PC-9 (cell line): Measurements from ENCODE around the gene KPNA6. TPM values are rescaled to one million over a fixed set of nuclear protein-coding genes. Genes with fewer than 3 reads are reported as not detected.

Source experiments
- BruUV-seq: library from RNA; stranded (reverse); fragments of 400-500 nt; replicated peaks from 2 replicates; lab custom pipeline; 2021; lab: Mats Ljungman, UMichigan
- CTCF ChIA-PET: fragments of 300-600 bp; sonication (Branson Sonifier 250); formaldehyde crosslinking; loops from one replicate; lab custom pipeline; 2022; ENCODE audit warnings: antibody characterized with exemption; lab: Charles Lee
- POLR2A ChIA-PET: fragments of 300-600 bp; sonication (Branson Sonifier 250); formaldehyde crosslinking; loops from one replicate; lab custom pipeline; 2022; ENCODE audit warnings: antibody characterized with exemption; ENCODE audit not compliant: unreplicated experiment; lab: Charles Lee
- DNase-seq, 2 experiments: peaks; one replicate each; pipeline versions ENCODE4 v3.0.0 to v3.0.0-alpha.2; 2015 to 2022; ENCODE audit warnings: mixed read lengths in 1 of 2
- H2AFZ ChIP-seq: fragments of 200-600 bp; sonication (generic); 2 replicates; pipeline ENCODE4 v1.8.1; 2017; ENCODE audit warnings: antibody characterized with exemption
- H3F3A ChIP-seq: fragments of 200-600 bp; sonication (generic); 2 replicates; pipeline ENCODE4 v1.8.1; 2017; ENCODE audit warnings: antibody characterized with exemption, mild to moderate bottlenecking, low read depth; ENCODE audit not compliant: insufficient read depth
- H3K27ac ChIP-seq: fragments of 200-600 bp; sonication (generic); 2 replicates; pipeline ENCODE4 v1.6.1; 2016; ENCODE audit warnings: mixed run types
- H3K27me3 ChIP-seq: fragments of 200-600 bp; sonication (generic); 2 replicates; pipeline ENCODE4 v1.6.1; 2016; ENCODE audit warnings: low read depth, mixed run types; ENCODE audit not compliant: insufficient read depth
- H3K36me3 ChIP-seq: fragments of 200-600 bp; sonication (generic); 2 replicates; pipeline ENCODE4 v1.6.1; 2016; ENCODE audit warnings: low read depth, mixed run types
- H3K4me1 ChIP-seq: fragments of 200-600 bp; sonication (generic); replicated peaks from 2 replicates; pipeline ENCODE4 v1.6.1; 2016; ENCODE audit warnings: mixed run types; ENCODE audit not compliant: insufficient read depth
- H3K4me2 ChIP-seq: fragments of 200-600 bp; sonication (generic); 2 replicates; pipeline ENCODE4 v1.6.1; 2017; ENCODE audit warnings: mixed run types
- H3K4me3 ChIP-seq: fragments of 200-600 bp; sonication (generic); 2 replicates; pipeline ENCODE4 v1.6.1; 2016; ENCODE audit warnings: mixed run types
- H3K79me2 ChIP-seq: fragments of 200-600 bp; sonication (generic); 2 replicates; pipeline ENCODE4 v1.6.1; 2017; ENCODE audit warnings: low read depth, mixed run types
- H3K9me2 ChIP-seq: fragments of 200-600 bp; sonication (generic); 2 replicates; pipeline ENCODE4 v1.8.1; 2017; ENCODE audit warnings: mild to moderate bottlenecking; ENCODE audit not compliant: insufficient read depth
- H3K9me3 ChIP-seq: fragments of 200-600 bp; sonication (generic); 2 replicates; pipeline ENCODE4 v1.8.1; 2016; ENCODE audit warnings: low read depth; ENCODE audit not compliant: insufficient read depth
- H4K20me1 ChIP-seq: fragments of 200-600 bp; sonication (generic); 2 replicates; pipeline ENCODE4 v1.8.1; 2017; ENCODE audit not compliant: insufficient read depth
- EZH2 ChIP-seq: fragments of 200-600 bp; sonication (generic); IDR thresholded peaks from 2 replicates; pipeline ENCODE4 v1.8.0; 2017; ENCODE audit warnings: antibody characterized with exemption, low read depth
- intact Hi-C: fragments of 100-400 bp; cut with micrococcal nuclease; formaldehyde crosslinking; loops from one replicate; pipeline ENCODE4 v1.10.0; 2022; ENCODE audit not compliant: unreplicated experiment
- total RNA-seq: library from RNA; stranded (reverse); gene quantifications from 2 replicates; pipeline ENCODE4 v1.2.3, GENCODE V29; 2021
- TF ChIP-seq, protein P1 (sequence below): fragments of 200-600 bp; sonication (generic); conservative IDR thresholded peaks from 2 replicates; pipeline ENCODE4 v1.6.1; 2017; ENCODE audit warnings: mixed run types, antibody characterized with exemption, mild to moderate bottlenecking, moderate library complexity

KPNA6 gene
- total RNA-seq, 1 experiment from 2014 or later: 89.9 TPM

DNA sequence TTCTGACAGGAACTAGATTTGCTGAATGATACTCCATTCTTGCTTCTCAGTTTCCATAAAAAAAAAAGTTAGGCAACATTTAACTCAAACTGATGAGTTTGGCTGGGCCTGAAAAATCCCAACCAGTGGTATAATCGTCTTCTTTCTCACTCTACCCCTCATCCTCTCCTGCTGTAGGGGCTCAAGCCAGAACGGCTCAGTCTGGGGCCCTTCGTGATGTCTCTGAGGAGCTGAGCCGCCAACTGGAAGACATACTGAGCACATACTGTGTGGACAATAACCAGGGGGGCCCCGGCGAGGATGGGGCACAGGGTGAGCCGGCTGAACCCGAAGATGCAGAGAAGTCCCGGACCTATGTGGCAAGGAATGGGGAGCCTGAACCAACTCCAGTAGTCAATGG is 73.2 kb downstream of the KPNA6 start:
- Histone ChIP-seq H3K27me3 (no peaks in the 10 kb centered on the region), H3K9me3 (no peaks in the 10 kb centered on the region), H3F3A (peaks cover 43% of the 10 kb centered on the region), H3K9me2 (no peaks in the 10 kb centered on the region), H2AFZ (no peak overlapping the region), H3K4me1 (peaks cover 29% of the 10 kb centered on the region), H3K79me2 (peaks cover 52% of the 10 kb centered on the region), H4K20me1 (peaks cover 16% of the 10 kb centered on the region; the same call in 1 of the 2 replicates), H3K4me2 (peak overlapping the region; percentile 84), H3K4me3 (peak overlapping the region; percentile 93), H3K36me3 (peaks cover 42% of the 10 kb centered on the region), H3K27ac (no peak overlapping the region)
- intact Hi-C loops: no loop called here
- DNase-seq: no peak
- CTCF ChIA-PET: no interaction called here
- POLR2A ChIA-PET: interaction anchor here (0.6 to 1.0 kb wide), 2 partner anchors 108 to 116 kb away, joined by 3 to 8 read pairs; partner anchors contain the start of gene TMEM39B
- no peak for TF ChIP-seq EZH2
- TF ChIP-seq, protein P1, sequence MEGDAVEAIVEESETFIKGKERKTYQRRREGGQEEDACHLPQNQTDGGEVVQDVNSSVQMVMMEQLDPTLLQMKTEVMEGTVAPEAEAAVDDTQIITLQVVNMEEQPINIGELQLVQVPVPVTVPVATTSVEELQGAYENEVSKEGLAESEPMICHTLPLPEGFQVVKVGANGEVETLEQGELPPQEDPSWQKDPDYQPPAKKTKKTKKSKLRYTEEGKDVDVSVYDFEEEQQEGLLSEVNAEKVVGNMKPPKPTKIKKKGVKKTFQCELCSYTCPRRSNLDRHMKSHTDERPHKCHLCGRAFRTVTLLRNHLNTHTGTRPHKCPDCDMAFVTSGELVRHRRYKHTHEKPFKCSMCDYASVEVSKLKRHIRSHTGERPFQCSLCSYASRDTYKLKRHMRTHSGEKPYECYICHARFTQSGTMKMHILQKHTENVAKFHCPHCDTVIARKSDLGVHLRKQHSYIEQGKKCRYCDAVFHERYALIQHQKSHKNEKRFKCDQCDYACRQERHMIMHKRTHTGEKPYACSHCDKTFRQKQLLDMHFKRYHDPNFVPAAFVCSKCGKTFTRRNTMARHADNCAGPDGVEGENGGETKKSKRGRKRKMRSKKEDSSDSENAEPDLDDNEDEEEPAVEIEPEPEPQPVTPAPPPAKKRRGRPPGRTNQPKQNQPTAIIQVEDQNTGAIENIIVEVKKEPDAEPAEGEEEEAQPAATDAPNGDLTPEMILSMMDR: no peak
- no TSS peak for BruUV-seq

DNA sequence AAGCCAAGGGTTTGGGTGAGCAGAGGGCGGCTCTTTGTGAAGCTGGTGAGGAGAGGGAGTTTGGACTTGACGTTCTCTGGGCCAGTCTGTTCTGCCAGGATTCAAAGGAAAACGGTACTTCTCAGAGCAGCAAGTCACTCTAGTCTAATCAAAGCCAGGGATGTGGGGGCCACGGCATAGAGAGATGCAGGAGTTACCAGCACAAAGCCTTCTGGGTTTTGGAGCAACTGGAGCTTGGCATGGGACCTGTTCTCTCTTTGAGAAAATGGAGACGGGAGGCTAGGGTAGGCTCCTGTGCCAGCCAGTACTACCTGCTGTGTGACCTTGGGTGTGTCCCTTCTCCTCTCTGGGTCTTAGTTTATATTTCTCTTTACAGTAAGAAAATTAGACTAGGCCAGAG is 73.7 kb downstream of the KPNA6 start:
- H3K9me3 ChIP-seq: no peaks in the 10 kb centered on the region
- H3K79me2 ChIP-seq: peaks cover 57% of the 10 kb centered on the region
- peaks cover 29% of the 10 kb centered on the region for H3K4me1 ChIP-seq
- no peak overlapping the region for H2AFZ ChIP-seq
- H3K4me2 ChIP-seq: peak overlapping the region; percentile 84
- intact Hi-C loops: no loop called here
- no peak overlapping the region for H3K27ac ChIP-seq
- no peak overlapping the region for H3K4me3 ChIP-seq
- H3K27me3 ChIP-seq: no peaks in the 10 kb centered on the region
- DNase-seq: no peak
- no TSS peak for BruUV-seq
- H4K20me1 ChIP-seq: peaks cover 21% of the 10 kb centered on the region; the same call in 1 of the 2 replicates
- ChIA-PET CTCF (no interaction called here), POLR2A (no interaction called here)
- no peaks in the 10 kb centered on the region for H3K9me2 ChIP-seq
- H3F3A ChIP-seq: peaks cover 41% of the 10 kb centered on the region
- TF ChIP-seq EZH2: no peak
- TF ChIP-seq, protein P1: no peak
- H3K36me3 ChIP-seq: peaks cover 43% of the 10 kb centered on the region

DNA sequence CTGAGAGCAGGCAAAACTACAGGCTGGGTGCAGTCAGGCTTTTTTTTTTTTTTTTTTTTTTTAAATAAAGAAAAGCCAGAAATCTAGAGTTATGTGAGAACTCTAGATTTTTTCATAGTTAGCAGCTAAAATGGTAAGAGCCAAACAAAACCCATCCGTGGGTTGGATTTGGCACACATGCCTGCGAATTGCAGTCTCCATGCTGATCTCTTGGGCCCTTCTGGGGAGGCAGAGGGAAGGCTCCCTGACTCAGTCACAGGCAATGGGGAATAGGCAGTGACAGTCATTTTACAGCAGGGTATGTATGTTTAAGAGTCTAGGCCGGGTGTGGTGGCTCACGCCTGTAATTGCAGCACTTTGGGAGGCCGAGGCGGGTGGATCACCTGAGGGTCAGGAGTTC is 74.2 kb downstream of the KPNA6 start:
- peaks cover 62% of the 10 kb centered on the region for H3K79me2 ChIP-seq
- H3K27me3 ChIP-seq: no peaks in the 10 kb centered on the region
- H3K4me1 ChIP-seq: peaks cover 29% of the 10 kb centered on the region
- H3K27ac ChIP-seq: no peak overlapping the region
- H3K9me2 ChIP-seq: no peaks in the 10 kb centered on the region
- H3F3A ChIP-seq: peaks cover 39% of the 10 kb centered on the region
- H3K9me3 ChIP-seq: no peaks in the 10 kb centered on the region
- TF ChIP-seq EZH2: no peak
- TF ChIP-seq, protein P1: no peak
- H4K20me1 ChIP-seq: peaks cover 26% of the 10 kb centered on the region; the same call in 1 of the 2 replicates
- intact Hi-C loops: no loop called here
- no peak overlapping the region for H3K4me3 ChIP-seq
- POLR2A ChIA-PET: no interaction called here
- no peak for DNase-seq
- CTCF ChIA-PET: no interaction called here
- BruUV-seq: no TSS peak
- H2AFZ ChIP-seq: no peak overlapping the region
- peaks cover 48% of the 10 kb centered on the region for H3K36me3 ChIP-seq
- peak overlapping the region; percentile 84; the same call in 1 of the 2 replicates for H3K4me2 ChIP-seq
